Measurements from ENCODE around the gene MLLT10. TPM values are rescaled to one million over a fixed set of nuclear protein-coding genes. Genes with fewer than 3 reads are reported as not detected.

The MLLT10 gene
- total and polyA plus RNA-seq, 2 donors (not counting 3 experiments of a cell fraction or from before 2014, with no cell fraction given), result 35.4 to 54.0 TPM

- FAIRE-seq (no peak), DNase-seq (ENCODE audit: low read depth, low spot score) (peak; percentile 10)
- H3K9ac ChIP-seq (replicated peaks; ENCODE audit: extremely low read depth, insufficient read depth, low read length), result no peak overlapping the region
- dilution Hi-C loops (cut with MboI; ENCODE audit: extremely low pct_ligation_motif_present, low sequenced_read_pairs), result no loop called here
- CTCF ChIA-PET, result no interaction called here
- no peak overlapping the region for H3K4me3 ChIP-seq (replicated peaks in 1 of 3; ENCODE audit: insufficient read depth in 1 of 3, low read depth in 1 of 3, low read length in 3 of 3)
- no peak overlapping the region for H3K4me2 ChIP-seq (ENCODE audit: insufficient read depth, low read length)
- intact Hi-C loops (cut with micrococcal nuclease), result no loop called here
- peaks cover 2% of the 10 kb centered on the region for H4K20me1 ChIP-seq (replicated peaks; ENCODE audit: control insufficient read depth, extremely low read depth, insufficient read depth, low read length)
- no peaks in the 10 kb centered on the region for H3K4me1 ChIP-seq (ENCODE audit: control insufficient read depth, extremely low read depth, insufficient read depth, low read length)
- H3K27me3 ChIP-seq (ENCODE audit: control insufficient read depth in 2 of 2, insufficient read depth in 2 of 2, low read length in 2 of 2), result no peaks in the 10 kb centered on the region
- peaks cover 46% of the 10 kb centered on the region for H3K79me2 ChIP-seq (ENCODE audit: control insufficient read depth, insufficient read depth, low read length)
- POLR2A ChIA-PET, result no interaction called here
- BruUV-seq (replicated peaks), result no TSS peak
- H3K9me1 ChIP-seq (replicated peaks; ENCODE audit: control insufficient read depth, extremely low read depth, insufficient read depth, low read length), result no peaks in the 10 kb centered on the region
- H3K36me3 ChIP-seq (ENCODE audit: control insufficient read depth in 2 of 2, extremely low read depth in 1 of 2, insufficient read depth in 2 of 2, low read length in 2 of 2), result no peaks in the 10 kb centered on the region
- H2AFZ ChIP-seq (ENCODE audit: low read depth, low read length), result no peak overlapping the region
- no peak overlapping the region for H3K27ac ChIP-seq (ENCODE audit: insufficient read depth, low read depth, low read length)
- TF ChIP-seq MAX (IDR thresholded peaks at IDR 0.05; ENCODE audit: insufficient read depth, insufficient read length), result no peak
- TF ChIP-seq FOS (IDR thresholded peaks at IDR 0.05; ENCODE audit: borderline replicate concordance, insufficient read depth, low read length), result no peak
- TF ChIP-seq GATA2 (IDR thresholded peaks at IDR 0.05; ENCODE audit: insufficient read depth, insufficient read length, low read depth, low read length), result no peak
- no peak for TF ChIP-seq POLR2AphosphoS5 (IDR thresholded peaks at IDR 0.05; ENCODE audit: insufficient read depth, low read depth, low read length)
- no peak for TF ChIP-seq MYC (IDR thresholded peaks at IDR 0.05; ENCODE audit: low read depth, low read length)
- no peak for TF ChIP-seq POLR2A (IDR thresholded peaks at IDR 0.05; ENCODE audit: low read depth, low read length)
- TF ChIP-seq JUN (IDR thresholded peaks at IDR 0.05; ENCODE audit: borderline replicate concordance, insufficient read depth, insufficient read length, low read depth), result no peak
- TF ChIP-seq EZH2 (IDR thresholded peaks at IDR 0.05; ENCODE audit: borderline replicate concordance, low read depth, low read length, severe bottlenecking), result no peak
- TF ChIP-seq, protein P1, sequence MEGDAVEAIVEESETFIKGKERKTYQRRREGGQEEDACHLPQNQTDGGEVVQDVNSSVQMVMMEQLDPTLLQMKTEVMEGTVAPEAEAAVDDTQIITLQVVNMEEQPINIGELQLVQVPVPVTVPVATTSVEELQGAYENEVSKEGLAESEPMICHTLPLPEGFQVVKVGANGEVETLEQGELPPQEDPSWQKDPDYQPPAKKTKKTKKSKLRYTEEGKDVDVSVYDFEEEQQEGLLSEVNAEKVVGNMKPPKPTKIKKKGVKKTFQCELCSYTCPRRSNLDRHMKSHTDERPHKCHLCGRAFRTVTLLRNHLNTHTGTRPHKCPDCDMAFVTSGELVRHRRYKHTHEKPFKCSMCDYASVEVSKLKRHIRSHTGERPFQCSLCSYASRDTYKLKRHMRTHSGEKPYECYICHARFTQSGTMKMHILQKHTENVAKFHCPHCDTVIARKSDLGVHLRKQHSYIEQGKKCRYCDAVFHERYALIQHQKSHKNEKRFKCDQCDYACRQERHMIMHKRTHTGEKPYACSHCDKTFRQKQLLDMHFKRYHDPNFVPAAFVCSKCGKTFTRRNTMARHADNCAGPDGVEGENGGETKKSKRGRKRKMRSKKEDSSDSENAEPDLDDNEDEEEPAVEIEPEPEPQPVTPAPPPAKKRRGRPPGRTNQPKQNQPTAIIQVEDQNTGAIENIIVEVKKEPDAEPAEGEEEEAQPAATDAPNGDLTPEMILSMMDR (IDR thresholded peaks at IDR 0.05; ENCODE audit: extremely low read depth in 1 of 2, insufficient read depth in 1 of 2, low read depth in 1 of 2, low read length in 2 of 2), result no peak
- no peaks in the 10 kb centered on the region for H3K9me3 ChIP-seq (replicated peaks; ENCODE audit: control insufficient read depth, insufficient read depth, low read length)
These were observed 127.1 kb downstream of the MLLT10 start for GRCh38 chr10:21661087-21661486.

Measured in endothelial cell of umbilical vein (primary cell).